SIG-M5 treated with dmso at 0.1 percent for 504 hours (cell line): ENCODE data around the gene WDFY2.

Experiments used
- DNase-seq: peaks from one replicate; lab custom pipeline; 2025; ENCODE audit not compliant: unreplicated experiment; lab: John Stamatoyannopoulos, UW

WDFY2 gene

GRCh38 chr13:51786425-51787265, 202.4 kb downstream of the WDFY2 start:
- DNase-seq = no peak

GRCh38 chr13:51793570-51794271, 209.5 kb downstream of the WDFY2 start:
- peak; percentile 86 for DNase-seq

GRCh38 chr13:51794964-51795363, 210.7 kb downstream of the WDFY2 start:
- DNase-seq = no peak

GRCh38 chr13:51795419-51795818, 211.2 kb downstream of the WDFY2 start:
- DNase-seq = no peak

- no peak for DNase-seq
These were observed 212.3 kb downstream of the WDFY2 start for GRCh38 chr13:51796546-51796945.

GRCh38 chr13:51797664-51798488, 213.6 kb downstream of the WDFY2 start:
- peak; percentile 25 for DNase-seq

- no peak for DNase-seq
These were observed 215.0 kb downstream of the WDFY2 start for GRCh38 chr13:51799261-51799660.

- no peak for DNase-seq
These were observed 216.2 kb downstream of the WDFY2 start for GRCh38 chr13:51800486-51800885.

- peak; percentile 20 for DNase-seq
These were observed 217.4 kb downstream of the WDFY2 start for GRCh38 chr13:51801631-51802099.

- no peak for DNase-seq
These were observed 218.6 kb downstream of the WDFY2 start for GRCh38 chr13:51802631-51803418.

- DNase-seq = peak; percentile 79
These were observed 219.4 kb downstream of the WDFY2 start, which contains the start of gene DHRS12 for GRCh38 chr13:51803422-51804294. DHRS12 (minus strand) TSS chr13:51804163; CDS start chr13:51799659, 4,504 bp downstream.

GRCh38 chr13:51804295-51805172, 220.3 kb downstream of the WDFY2 start:
- no peak for DNase-seq

- DNase-seq = no peak
These were observed 221.1 kb downstream of the WDFY2 start for GRCh38 chr13:51805313-51805712.

GRCh38 chr13:51805925-51806324, 221.7 kb downstream of the WDFY2 start:
- DNase-seq = no peak

- DNase-seq = no peak
These were observed 222.3 kb downstream of the WDFY2 start for GRCh38 chr13:51806566-51806965.

- no peak for DNase-seq
These were observed 222.8 kb downstream of the WDFY2 start for GRCh38 chr13:51807041-51807440.

- no peak for DNase-seq
These were observed 224.5 kb downstream of the WDFY2 start for GRCh38 chr13:51808811-51809210.

GRCh38 chr13:51811046-51811445, 226.8 kb downstream of the WDFY2 start:
- no peak for DNase-seq
